Colonic mucosa (tissue), 4 donors: ENCODE measurements around the gene BFSP1. TPM values are rescaled to one million over a fixed set of nuclear protein-coding genes. Genes with fewer than 3 reads are reported as not detected.

ENCODE experiments used
- DNase-seq: peaks from one replicate; pipeline ENCODE4 v3.0.0-alpha.2; 2020
- H3K27ac ChIP-seq: fragments of 200-600 bp; one replicate; pipeline ENCODE4 v1.8.0; 2021
- H3K27me3 ChIP-seq: fragments of 200-600 bp; one replicate; pipeline ENCODE4 v1.8.0; 2021
- H3K36me3 ChIP-seq: fragments of 200-600 bp; one replicate; pipeline ENCODE4 v1.8.0; 2021
- H3K4me1 ChIP-seq: fragments of 200-600 bp; one replicate; pipeline ENCODE4 v1.8.0; 2021; ENCODE audit warnings: mild to moderate bottlenecking
- H3K4me3 ChIP-seq: fragments of 200-600 bp; one replicate; pipeline ENCODE4 v1.8.0; 2021
- H3K9ac ChIP-seq, 2 donors: one replicate each; pipeline ENCODE4 v1.7.0; 2013; ENCODE audit warnings: control low read depth in 2 of 2, low read depth in 2 of 2, low read length in 2 of 2
- H3K9me3 ChIP-seq: fragments of 200-600 bp; one replicate; pipeline ENCODE4 v1.8.0; 2021
- CTCF ChIP-seq: fragments of 200-600 bp; IDR thresholded peaks from one replicate; pipeline ENCODE4 v1.8.0; 2022; ENCODE audit warnings: antibody characterized with exemption, mild to moderate bottlenecking
- intact Hi-C: fragments of 100-400 bp; cut with DNase I; formaldehyde crosslinking; loops from one replicate; pipeline ENCODE4 v1.14.1; 2022
- total RNA-seq, 2 donors: library from RNA; stranded (reverse); fragmentation: NEBNext Ultra II Directional in 1 of 2; extraction: Animal tissue kit (Norgen Biotek cat#: 25700) in 1 of 2; gene quantifications; one replicate each; pipeline ENCODE4 v1.2.1, GENCODE V29; 2021
- donor health status: healthy.
- donor health status: DM: no; HTN: no; CAD: no.
- donor health status: DM: no; HTN: no; CAD: no.

BFSP1 gene
- total RNA-seq, 2 donors from 2014 or later, result 0.50 to 0.59 TPM

DNA sequence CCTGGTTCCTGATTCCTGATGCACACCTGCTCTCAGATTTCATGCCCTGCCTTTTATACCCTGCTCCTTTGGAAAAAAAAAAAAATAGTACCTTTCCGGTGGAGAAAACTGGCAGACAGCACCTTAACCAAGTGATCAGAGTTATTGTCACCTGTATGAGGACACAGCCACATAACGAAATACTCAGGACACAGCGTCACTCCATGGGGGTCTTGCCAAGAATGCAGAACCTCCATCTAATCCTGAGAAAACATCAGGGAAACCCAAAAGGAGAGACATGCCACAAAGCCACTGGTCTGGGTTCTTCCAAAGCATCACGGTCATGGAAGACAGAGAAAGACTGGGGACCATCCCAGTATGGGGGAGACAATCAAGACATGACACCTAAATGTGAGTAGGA lies 29.1 kb downstream of the BFSP1 start:
- TF ChIP-seq CTCF, result no peak
- Histone ChIP-seq H3K27me3 (no peaks in the 10 kb centered on the region), H3K4me1 (no peaks in the 10 kb centered on the region), H3K27ac (no peak overlapping the region), H3K4me3 (no peak overlapping the region), H3K9me3 (no peaks in the 10 kb centered on the region), H3K9ac (no peak overlapping the region), H3K36me3 (no peaks in the 10 kb centered on the region)
- intact Hi-C loops, result loop anchor here (10.0 kb wide), 2 partner anchors 393 to 493 kb away; no protein-coding TSS in a partner anchor
- DNase-seq, result no peak

GRCh38 chr20:17501701-17502100 lies 29.5 kb downstream of the BFSP1 start:
- Histone ChIP-seq H3K4me1 (no peaks in the 10 kb centered on the region), H3K4me3 (no peak overlapping the region), H3K27me3 (no peaks in the 10 kb centered on the region), H3K9ac (no peak overlapping the region), H3K9me3 (no peaks in the 10 kb centered on the region), H3K27ac (no peak overlapping the region), H3K36me3 (no peaks in the 10 kb centered on the region)
- intact Hi-C loops, result loop anchor here (10.0 kb wide), 2 partner anchors 393 to 493 kb away; no protein-coding TSS in a partner anchor
- no peak for TF ChIP-seq CTCF
- DNase-seq, result no peak

- Histone ChIP-seq H3K27me3 (no peaks in the 10 kb centered on the region), H3K9me3 (no peaks in the 10 kb centered on the region), H3K27ac (no peak overlapping the region), H3K36me3 (no peaks in the 10 kb centered on the region), H3K9ac (no peak overlapping the region), H3K4me3 (no peak overlapping the region), H3K4me1 (no peaks in the 10 kb centered on the region)
- intact Hi-C loops, result loop anchor here (10.0 kb wide), 2 partner anchors 394 to 494 kb away; no protein-coding TSS in a partner anchor
- TF ChIP-seq CTCF, result no peak
- no peak for DNase-seq
These were observed 30.4 kb downstream of the BFSP1 start for GRCh38 chr20:17500826-17501225.

DNA sequence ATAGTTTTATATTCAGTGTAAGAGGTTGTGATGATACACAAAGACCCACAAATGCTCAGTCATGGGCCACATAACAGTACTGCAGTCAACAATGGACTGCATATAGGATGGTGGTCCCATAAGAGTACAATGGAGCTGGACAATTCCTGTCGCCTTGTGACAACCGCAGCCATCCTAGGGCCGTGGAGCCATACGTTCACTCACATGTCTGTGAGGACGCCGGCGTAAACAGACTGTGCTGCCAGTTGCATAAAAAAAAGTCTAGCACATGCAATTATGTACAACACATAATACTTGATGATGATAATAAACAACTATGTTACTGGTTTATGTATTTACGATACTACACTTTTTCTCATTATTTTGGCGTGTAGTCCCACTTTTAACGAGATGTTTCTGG lies 30.9 kb downstream of the BFSP1 start:
- H3K9me3 ChIP-seq, result no peaks in the 10 kb centered on the region
- H3K9ac ChIP-seq, result no peak overlapping the region
- DNase-seq, result no peak
- TF ChIP-seq CTCF, result no peak
- H3K36me3 ChIP-seq, result no peaks in the 10 kb centered on the region
- intact Hi-C loops, result loop anchor here (10.0 kb wide), 2 partner anchors 395 to 495 kb away; no protein-coding TSS in a partner anchor
- no peaks in the 10 kb centered on the region for H3K4me1 ChIP-seq
- H3K4me3 ChIP-seq, result no peak overlapping the region
- H3K27ac ChIP-seq, result no peak overlapping the region
- no peaks in the 10 kb centered on the region for H3K27me3 ChIP-seq

DNA sequence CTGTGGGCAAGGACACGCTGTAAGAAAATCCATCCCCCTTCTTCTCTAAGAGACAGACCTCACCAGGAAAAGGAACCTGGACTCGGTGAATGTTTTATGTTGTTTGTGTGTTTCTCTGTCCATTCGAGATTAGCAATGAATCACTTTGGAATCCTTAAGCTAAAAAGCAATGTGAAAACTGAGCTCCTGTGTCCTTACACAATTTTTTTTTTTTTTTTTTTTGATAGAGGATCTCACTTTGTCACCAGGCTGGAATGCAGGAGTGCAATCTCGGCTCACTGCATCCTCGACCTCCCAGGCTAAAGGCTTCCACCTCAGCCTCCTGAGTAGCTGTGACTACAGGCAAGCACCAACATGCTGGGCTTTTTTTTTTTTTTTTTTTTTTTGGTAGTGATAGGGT lies 32.1 kb downstream of the BFSP1 start:
- H3K27ac ChIP-seq, result no peak overlapping the region
- H3K9me3 ChIP-seq, result no peaks in the 10 kb centered on the region
- H3K9ac ChIP-seq, result no peak overlapping the region
- H3K4me1 ChIP-seq, result no peaks in the 10 kb centered on the region
- no peak overlapping the region for H3K4me3 ChIP-seq
- intact Hi-C loops, result no loop called here
- H3K27me3 ChIP-seq, result no peaks in the 10 kb centered on the region
- no peak for TF ChIP-seq CTCF
- DNase-seq, result no peak
- no peaks in the 10 kb centered on the region for H3K36me3 ChIP-seq
